Measurements from ENCODE around the gene RNF5. TPM values are rescaled to one million over a fixed set of nuclear protein-coding genes. Genes with fewer than 3 reads are reported as not detected.

The RNF5 gene
- total RNA-seq, 1 experiment from 2014 or later = 45.9 TPM

- Histone ChIP-seq H3K9ac (ENCODE audit: low read length) (no peak overlapping the region), H3K79me2 (ENCODE audit: insufficient read depth, low read length) (no peaks in the 10 kb centered on the region), H3K4me1 (ENCODE audit: control insufficient read depth in 1 of 2, insufficient read depth in 2 of 2, low read length in 2 of 2) (no peaks in the 10 kb centered on the region), H3K4me3 (replicated peaks in 1 of 2; ENCODE audit: low read depth in 1 of 2, low read length in 2 of 2) (no peak overlapping the region), H3K9me2 (ENCODE audit: insufficient read depth) (no peaks in the 10 kb centered on the region), H2AFZ (ENCODE audit: low read depth, low read length, poor library complexity, severe bottlenecking) (no peak overlapping the region), H3K27me3 (ENCODE audit: insufficient read depth, low read length) (no peaks in the 10 kb centered on the region), H3K36me3 (ENCODE audit: control insufficient read depth in 1 of 2, insufficient read depth in 2 of 2, low read length in 2 of 2) (no peaks in the 10 kb centered on the region), H3K27ac (ENCODE audit: low read depth, low read length) (no peak overlapping the region), H3K4me2 (ENCODE audit: low read length) (no peak overlapping the region), H4K20me1 (ENCODE audit: insufficient read depth) (no peaks in the 10 kb centered on the region), H3K9me3 (ENCODE audit: control insufficient read depth in 1 of 2, insufficient read depth in 1 of 2, low read depth in 1 of 2, low read length in 2 of 2) (no peaks in the 10 kb centered on the region)
- no peak for ATAC-seq
- RAD21 ChIA-PET (ENCODE audit: low non-redundant PET in 1 of 2, low total read pairs in 2 of 2, uncharacterized antibody in 2 of 2, unreplicated experiment in 2 of 2) = no interaction called here
- CTCF ChIA-PET = no interaction called here
- DNase-seq (ENCODE audit: low read depth, low spot score) = no peak
- BruUV-seq (replicated peaks) = no TSS peak
- intact Hi-C loops (cut with micrococcal nuclease) = no loop called here
- TF ChIP-seq JUND (IDR thresholded peaks at IDR 0.05) (no peak), CEBPB (IDR thresholded peaks at IDR 0.05; ENCODE audit: low read depth) (no peak), ZNF274 (IDR thresholded peaks at IDR 0.05; ENCODE audit: low read depth, low read length) (no peak), TCF7L2 (IDR thresholded peaks at IDR 0.05; ENCODE audit: borderline replicate concordance, extremely low read depth, insufficient read depth, insufficient read length) (no peak), SIN3A (IDR thresholded peaks at IDR 0.05; ENCODE audit: low read depth) (no peak), EZH2phosphoT487 (IDR thresholded peaks at IDR 0.05; ENCODE audit: borderline replicate concordance) (no peak), REST (IDR thresholded peaks at IDR 0.05; ENCODE audit: low read depth) (no peak), CBX3 (IDR thresholded peaks at IDR 0.05; ENCODE audit: low read depth) (no peak), EZH2 (IDR thresholded peaks at IDR 0.05) (no peak), YY1 (IDR thresholded peaks at IDR 0.05; ENCODE audit: extremely low read depth, insufficient replicate concordance, low read depth, low read length) (no peak), POLR2AphosphoS5 (IDR thresholded peaks at IDR 0.05; ENCODE audit: low read depth, low read length) (no peak), ELF1 (IDR thresholded peaks at IDR 0.05; ENCODE audit: borderline replicate concordance, low read depth) (no peak)
- POLR2A ChIA-PET = no interaction called here
Measured at GRCh38 chr6:32215617-32216016, 37.4 kb downstream of the RNF5 start.
